UCSD-AML1 (cell line): ENCODE data around the gene ULK4.
"Not testable (repeated sequence)": the region's sequence is repeated elsewhere in the genome, so short reads cannot be mapped to it uniquely, and the experiment has no call there.

Experiments used
- DNase-seq: peaks from one replicate; lab custom pipeline; 2025; ENCODE audit not compliant: unreplicated experiment; lab: John Stamatoyannopoulos, UW

The ULK4 gene

GRCh38 chr3:41792806-41793205, 169.1 kb downstream of the ULK4 start:
- no peak for DNase-seq

DNA sequence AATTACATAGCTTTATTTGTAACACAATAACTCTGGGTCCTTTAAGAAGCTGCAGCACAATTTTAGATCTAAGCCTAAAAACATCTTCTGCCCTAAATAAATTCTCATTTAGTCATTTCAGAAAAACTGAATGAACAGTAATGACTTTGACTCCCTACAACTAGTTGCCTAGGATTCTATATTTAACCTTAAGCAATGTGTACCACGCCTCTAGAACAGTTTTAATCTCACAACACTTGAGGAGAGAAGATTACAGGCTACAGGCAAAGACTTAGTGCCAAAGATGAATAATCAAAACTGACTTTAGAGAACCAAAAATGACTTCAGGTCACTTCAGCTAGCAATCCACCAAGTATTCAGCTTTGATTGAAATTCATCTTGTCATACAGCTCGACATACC, 192.8 kb downstream of the ULK4 start:
- DNase-seq = no peak

- no peak for DNase-seq
Measured at GRCh38 chr3:41768363-41768762, 193.5 kb downstream of the ULK4 start.

DNA sequence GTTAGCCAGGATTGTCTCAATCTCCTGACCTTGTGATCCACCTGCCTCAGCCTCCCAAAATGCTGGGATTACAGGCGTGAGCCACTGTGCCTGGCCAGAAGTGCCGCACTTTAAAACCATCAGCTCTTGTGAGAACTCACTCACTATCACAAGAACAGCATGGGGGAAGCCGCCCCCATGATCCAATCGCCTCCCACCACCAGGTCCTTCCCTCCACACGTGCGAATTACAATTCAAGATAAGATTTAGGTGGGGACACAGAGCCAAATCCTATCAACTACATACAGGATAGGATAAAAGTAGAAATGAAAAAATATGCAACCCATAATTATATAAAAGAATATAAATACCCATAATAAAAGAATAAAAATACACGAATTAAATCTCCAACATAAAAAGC, 199.0 kb downstream of the ULK4 start:
- DNase-seq = not testable (repeated sequence)

DNA sequence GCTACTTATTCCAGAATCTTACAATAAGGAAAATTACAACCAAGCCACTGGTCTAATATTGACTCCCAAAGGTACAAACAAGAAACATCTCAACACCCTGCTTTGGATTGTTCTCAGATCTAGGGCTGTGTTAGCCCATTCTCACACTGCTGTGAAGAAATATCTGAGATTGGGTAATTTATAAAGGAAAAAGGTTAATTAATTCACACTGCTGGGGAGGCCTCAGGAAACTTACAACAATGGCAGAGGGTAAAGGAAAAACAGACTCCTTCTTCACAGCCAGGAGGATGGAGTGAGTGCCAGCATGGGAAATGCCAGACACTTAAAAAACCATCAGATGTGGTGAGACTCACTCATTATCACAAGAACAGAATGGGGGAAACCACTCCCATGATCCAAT, 208.3 kb downstream of the ULK4 start:
- DNase-seq = no peak

DNA sequence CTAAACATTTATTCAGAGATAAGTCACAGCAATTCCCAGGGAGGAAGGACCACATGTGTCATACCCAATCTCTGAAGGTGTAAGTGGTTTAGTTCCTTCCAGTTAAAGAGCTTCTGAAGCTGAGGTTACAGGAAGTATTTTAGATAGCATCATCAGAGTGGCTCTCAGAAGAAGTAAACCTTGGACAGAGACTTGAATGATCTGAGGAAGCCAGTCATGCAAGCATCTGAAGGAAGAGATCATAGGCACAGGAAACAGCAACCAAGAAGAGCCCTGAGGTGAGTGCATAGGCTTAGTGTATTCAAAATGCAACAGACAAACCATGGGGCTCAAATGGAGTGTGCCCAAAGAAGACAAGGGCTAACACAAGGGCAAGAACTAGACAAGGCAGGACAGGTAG, 210.3 kb downstream of the ULK4 start:
- no peak for DNase-seq

DNA sequence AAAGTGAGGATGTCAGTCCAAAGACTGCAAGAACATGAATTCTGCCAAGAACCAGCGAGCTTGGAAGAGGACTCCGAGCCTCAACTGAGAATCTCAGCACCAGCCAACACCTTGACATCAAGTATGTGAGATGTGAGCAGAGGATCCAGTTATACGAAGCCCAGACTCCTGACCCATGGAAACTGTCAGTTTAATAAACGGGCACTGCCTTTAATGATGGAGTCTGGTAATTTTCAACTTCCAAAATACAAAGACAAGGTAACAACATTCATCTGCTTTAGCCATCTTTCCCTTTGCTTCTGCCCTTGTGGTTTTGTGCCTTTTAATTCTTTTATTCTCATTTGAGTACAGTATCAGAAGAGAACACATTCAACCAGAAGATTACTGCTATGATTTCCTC, 211.9 kb downstream of the ULK4 start:
- no peak for DNase-seq

DNA sequence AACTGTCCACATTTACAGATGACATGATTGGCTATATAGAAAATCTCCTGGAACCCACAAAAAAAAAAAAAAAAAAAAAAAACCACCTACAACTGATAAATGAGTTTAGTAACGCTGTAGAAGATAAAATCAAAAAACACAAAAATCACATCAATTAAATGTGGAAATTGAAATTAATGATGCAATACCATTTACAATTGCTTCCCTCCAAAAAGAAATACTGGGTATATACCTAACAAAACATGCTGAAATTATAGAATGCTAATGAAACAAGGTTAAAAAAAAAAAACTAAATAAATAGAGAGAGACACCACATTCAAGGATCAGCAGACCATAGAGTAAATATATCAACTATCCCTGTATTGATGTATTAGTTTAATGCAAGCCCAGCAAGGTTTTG, 215.7 kb downstream of the ULK4 start:
- DNase-seq = no peak

- no peak for DNase-seq
Measured at GRCh38 chr3:41742121-41742520, 219.8 kb downstream of the ULK4 start.

GRCh38 chr3:41740374-41740886, 221.5 kb downstream of the ULK4 start:
- DNase-seq = no peak

GRCh38 chr3:41726891-41727290, 235.0 kb downstream of the ULK4 start:
- DNase-seq = no peak

DNA sequence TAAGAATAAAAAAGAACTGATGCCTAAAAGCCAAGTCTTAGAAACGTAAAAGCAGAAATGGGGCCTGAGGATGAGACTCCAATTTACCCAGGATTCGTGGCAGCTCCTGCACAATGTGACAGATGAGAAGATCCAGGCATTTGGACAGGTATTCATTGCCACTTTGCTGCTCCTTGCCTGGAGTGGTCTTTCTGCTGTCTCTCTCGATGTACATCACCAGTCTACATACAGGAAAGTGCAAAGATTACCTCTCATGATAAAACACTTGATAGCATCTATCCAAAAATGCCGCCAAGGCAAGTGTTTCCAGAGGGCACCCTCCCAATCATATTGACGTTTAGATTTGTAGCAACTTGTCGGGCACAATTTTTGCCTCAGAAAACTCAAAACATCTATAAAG, 244.3 kb downstream of the ULK4 start:
- no peak for DNase-seq

GRCh38 chr3:41716471-41716870, 245.4 kb downstream of the ULK4 start:
- no peak for DNase-seq

DNA sequence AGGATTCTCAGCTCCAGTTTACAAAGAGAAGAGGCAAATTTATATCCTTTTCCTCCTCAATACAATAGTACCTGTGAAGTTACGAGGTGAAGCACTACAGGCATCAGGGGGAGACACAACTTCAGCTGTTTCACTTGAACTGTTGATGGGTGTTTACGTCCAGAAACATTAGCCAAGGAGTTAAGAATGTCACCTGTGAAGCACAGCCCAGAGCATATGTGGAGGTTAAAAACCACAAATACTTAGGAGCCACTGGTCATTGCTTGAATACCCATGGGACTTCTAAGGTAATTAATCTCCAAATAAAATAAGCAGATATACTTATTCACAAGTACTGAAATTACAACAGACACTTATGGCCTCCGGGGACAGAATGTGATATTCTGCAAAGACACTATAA, 246.5 kb downstream of the ULK4 start:
- no peak for DNase-seq

DNA sequence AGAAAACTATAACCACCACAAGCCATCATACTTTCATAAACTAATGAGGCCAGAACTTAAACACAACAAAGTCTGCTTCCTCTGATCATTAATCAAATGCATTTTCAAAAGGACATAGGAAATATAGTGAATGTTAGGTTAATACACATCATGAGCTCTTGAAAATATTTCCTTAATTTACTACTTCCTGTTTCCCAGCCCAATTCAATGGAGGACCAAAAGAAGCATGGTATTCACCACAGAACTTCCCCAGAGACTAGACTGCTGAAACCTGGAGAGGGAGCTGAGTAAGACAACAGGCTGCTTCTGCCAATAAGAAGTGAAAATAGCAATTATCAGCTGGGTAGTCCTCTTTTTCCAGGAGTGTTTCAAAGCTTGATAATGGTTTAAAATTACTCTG, 250.3 kb downstream of the ULK4 start:
- no peak for DNase-seq

GRCh38 chr3:41710646-41711388, 251.1 kb downstream of the ULK4 start:
- DNase-seq = no peak

DNA sequence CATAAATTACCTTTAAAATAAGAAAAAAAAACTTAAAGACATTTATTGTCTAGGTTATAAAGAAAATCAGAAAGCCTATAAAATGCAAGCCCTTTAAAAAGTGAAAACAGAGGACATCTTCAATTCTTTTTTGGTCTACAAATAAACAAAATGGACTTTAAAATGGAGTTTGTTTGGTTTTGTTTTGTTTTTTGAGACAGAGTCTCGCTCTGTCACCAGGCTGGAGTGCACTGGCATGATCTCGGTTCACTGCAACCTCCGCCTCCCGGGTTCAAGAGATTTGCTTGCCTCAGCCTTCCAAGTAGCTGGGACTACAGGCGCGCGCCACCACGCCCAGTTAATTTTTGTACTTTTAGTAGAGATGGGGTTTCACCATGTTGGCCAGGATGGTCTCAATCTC, 252.7 kb downstream of the ULK4 start:
- DNase-seq = not testable (repeated sequence)

- DNase-seq = no peak
Measured at GRCh38 chr3:41708176-41708575, 253.7 kb downstream of the ULK4 start.

GRCh38 chr3:41705893-41706292, 256.0 kb downstream of the ULK4 start:
- DNase-seq = no peak

DNA sequence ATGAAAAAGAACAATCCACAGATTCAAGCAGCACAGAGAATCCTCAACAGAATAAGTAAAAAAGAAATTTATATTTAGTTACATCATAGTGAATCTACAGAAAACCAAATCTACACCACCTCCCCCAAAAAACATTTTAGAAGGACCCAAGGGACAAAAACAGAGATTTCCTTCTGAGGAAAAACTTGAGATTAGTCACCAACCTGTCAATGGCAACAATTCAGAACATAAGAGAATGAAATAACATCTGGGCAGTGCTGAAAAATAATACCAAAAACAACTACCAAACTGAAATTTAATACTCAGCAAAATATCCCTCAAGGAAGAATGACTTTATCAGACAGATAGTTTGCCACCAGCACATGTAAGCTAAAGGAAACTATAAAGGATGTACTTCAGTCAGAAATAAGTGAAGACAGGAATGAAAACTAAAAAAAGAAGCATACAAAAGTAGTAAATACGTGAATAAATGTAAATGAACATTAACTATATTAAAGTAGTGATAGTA, 260.7 kb downstream of the ULK4 start:
- DNase-seq = no peak

- no peak for DNase-seq
Measured at GRCh38 chr3:41700155-41700554, 261.7 kb downstream of the ULK4 start.

DNA sequence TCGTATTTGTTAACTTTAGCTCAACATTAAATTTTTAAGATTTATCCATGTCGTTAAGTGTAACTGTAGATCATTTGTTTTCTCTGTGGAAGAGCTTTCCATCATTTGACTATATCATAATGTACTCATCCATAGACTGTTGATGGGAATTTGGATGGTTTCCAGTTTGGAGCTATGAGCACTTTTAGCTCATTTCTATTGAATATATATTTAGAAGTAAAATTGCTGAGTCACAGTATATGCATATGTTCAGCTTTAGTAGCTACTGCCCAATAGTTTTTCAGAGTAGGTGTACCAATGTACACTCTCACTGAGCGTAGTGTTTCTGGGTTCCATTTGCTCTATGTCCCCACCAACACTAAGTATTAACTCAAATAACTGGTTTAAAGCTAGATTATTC, 263.0 kb downstream of the ULK4 start:
- no peak for DNase-seq

GRCh38 chr3:41697702-41698101, 264.2 kb downstream of the ULK4 start:
- no peak for DNase-seq
